Measurements from ENCODE around the gene TM6SF1.
"Not testable (repeated sequence)": the region's sequence is repeated elsewhere in the genome, so short reads cannot be mapped to it uniquely, and the experiment has no call there.

Gene TM6SF1

DNA sequence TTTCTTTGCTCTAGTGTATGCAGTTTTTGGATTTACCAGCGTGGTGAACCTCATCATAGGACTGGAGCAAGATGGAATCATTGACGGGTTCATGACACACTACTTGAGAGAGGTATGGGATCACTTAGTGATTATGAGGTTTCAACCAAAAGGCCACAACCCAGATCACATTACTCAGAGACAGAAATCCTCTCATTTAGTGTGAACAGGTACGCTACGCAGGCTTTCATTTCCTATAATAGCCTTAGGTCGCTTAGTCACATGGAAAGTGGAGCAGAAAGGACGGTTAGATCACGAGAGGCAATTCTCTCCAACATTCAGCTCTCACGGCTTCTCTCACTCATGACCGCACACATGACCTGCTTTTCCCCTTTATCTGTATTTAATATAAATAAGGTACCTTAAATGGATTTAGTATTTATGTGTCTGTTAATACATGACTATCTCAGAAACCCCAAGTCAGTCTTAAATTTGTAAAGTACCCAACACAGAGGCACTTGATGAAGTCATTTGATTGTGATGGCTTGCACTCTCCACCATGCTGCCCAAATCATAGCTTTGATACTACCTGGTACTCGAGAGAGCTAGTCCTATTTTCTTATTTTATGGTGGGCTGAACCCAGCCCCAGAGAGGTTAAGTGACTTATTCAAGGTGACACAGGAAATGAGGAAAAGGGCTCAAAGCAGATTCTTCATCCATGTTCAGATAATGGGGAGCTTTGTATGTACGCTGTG lies 8.6 kb downstream of the TM6SF1 start:
- DNase-seq (ENCODE audit: low read depth in 2 of 2) = no peak

DNA sequence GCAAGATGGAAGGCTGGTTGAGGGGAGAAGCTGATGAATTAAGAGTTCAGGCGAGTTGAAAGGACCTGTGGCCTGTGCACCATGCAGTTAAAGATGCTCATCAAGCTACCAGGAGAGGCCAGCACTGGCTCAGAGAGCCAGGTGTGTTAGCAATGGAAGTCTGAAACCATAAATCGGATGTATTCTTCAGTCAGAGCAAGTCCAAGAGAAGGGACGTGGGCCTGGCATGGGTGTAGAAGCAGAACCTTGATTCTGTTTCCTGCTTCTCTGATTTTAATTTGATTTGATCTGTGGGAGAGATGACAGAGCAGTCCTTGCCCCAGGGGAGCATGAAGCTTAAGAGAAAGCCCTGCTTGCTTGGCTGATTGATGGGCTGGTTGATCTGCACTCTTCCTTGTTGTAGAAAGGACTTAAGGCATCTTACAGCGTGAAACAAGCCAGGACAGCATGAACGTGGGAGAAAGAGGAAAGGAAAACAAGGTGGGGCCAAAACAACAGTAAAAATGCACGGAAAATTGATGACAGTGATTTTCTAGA lies 10.9 kb downstream of the TM6SF1 start:
- DNase-seq (ENCODE audit: low read depth in 2 of 2) = no peak

DNA sequence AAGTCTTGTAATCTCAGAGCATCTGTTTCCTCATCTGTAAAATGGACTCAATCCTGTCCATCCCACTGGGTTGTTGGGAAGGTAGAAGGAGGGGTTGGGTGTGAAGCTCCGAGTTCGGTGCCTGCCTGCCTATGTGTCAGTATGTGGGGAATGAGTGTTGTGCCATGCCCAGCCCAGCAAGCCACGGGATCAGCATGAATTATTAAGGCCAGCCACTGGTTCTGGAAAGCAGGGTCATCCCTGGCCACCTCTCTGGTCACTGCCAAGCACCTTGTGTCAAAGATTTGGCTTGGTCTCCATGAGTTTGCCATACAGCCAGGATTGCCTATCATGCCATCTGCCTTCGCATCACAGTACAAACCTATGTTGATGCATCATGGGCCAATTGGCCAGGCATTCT lies 11.5 kb downstream of the TM6SF1 start:
- no peak for DNase-seq (ENCODE audit: low read depth in 2 of 2)

DNA sequence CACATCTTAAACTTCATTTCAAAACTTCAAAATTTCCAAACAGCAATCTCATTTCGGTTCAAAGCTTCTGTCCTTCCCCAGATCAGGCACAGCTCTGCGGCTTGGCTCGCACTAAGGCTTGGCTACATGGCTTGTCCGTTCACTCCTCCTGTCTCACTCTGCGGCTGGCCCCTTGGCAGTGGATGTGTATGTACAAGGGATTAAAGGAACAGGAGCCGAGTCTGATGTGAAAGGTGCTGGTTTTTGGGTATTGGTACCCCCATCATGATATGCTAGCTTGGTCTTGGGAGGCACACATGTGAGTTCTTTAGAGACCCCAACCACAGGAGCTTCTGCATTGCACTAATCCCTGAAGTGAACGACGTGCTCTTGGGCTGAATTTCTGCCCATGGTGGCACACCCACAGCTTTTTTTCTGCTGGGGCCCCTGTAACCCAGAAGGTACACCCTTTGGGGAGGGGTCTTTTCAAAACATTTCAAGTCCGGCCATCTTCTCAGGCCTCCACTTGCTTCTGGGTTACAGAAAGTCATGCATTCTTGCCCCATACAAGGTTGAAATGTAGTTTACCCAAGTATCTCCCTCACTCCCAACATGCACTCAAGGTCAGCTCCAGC lies 12.6 kb downstream of the TM6SF1 start:
- DNase-seq (ENCODE audit: low read depth in 2 of 2) = no peak

DNA sequence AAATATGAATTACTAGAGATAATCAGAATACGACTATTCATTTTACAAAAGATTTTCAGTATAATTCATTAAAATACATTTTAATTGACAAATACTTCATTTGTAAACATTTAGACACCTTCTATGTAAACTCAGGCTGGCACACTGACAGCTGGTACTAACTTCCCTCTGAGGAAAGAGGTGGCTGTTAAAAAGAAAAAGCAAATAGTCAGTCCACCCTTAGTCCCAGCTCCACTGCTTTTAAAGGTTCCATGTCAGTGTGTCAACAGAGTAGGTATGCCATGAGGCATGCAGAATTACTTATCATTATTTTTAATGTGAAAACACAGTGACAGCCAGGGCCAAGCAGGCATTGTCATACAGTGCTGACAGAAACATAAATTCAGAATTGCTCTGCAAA lies 16.1 kb downstream of the TM6SF1 start:
- no peak for DNase-seq (ENCODE audit: low read depth in 2 of 2)

DNA sequence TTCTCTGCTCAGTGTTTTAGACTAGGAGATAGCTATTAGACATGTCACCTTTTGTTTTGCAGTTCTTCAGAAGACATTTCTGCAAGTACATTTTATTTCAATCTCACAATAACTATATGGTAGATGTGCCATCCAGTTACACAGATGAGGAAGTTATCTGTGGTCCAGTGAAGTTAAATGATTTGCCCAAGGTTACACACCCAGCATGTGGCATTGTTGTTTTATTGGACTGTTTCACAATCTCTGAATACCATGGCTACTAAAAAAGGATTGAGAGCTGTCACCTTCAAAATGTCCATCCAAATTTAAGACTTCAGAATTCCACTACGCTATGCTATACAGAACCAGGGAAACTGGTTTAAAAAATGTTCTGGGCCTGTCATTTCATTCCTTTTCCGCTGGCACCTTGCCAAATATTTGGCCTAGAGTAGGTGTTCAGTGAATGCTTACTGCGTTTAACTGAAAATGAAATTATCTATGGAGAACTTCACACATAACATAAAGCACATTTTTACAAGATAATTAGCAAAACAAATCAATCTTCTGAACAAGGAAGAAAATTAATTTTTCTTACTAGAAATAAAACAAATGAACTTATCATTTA lies 20.2 kb downstream of the TM6SF1 start:
- no peak for DNase-seq (ENCODE audit: low read depth in 2 of 2)

DNA sequence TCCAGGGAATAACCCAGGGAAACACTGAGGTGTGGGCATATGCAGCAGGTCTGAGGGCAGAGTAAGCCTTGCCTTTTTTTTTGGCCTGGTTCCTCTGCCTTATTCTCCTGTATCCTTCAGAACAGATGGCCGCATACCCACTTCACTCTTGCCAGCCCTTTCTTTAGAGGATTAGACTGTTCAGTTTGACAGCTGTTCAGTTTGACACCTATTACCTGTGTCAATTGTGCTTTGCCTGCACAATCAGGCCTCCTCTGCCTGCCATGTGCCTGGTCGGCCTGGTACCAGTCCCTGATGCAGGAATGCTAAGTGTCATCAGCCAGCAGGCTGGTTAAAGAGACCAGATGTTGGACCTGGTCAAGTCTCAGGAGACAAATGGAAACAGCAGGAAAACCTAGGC lies 22.3 kb downstream of the TM6SF1 start:
- DNase-seq (ENCODE audit: low read depth in 2 of 2) = no peak

DNA sequence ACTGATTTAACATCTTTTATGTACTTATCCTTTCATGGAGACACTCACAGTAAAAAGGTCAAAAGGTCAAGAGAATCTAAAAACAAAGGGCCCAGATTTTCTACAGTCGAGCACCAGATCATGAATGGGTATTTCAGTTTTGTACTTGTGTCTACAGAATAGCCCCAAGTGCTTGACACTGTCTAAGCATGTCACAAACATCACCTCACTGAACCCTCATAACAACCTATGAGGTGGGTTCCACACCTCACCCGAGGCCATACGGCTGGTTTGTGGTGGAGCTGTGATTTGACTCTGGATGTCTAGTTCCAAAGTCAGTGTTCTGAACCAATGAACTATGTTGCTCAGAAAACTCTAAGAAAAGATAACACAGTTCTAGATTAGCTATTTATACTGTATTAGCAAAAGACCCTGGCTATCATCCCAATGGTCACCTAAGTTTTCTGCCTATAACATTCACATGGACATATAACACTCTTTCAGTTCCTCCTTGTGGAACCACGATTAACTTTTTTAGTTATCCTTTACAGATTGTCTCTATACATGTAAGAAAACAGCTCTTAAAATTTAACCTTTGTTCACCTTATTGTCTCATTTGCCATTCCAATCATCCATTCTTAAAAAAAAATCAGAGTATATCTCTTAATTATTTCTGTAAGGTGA lies 25.5 kb downstream of the TM6SF1 start:
- no peak for DNase-seq (ENCODE audit: low read depth in 2 of 2)

DNA sequence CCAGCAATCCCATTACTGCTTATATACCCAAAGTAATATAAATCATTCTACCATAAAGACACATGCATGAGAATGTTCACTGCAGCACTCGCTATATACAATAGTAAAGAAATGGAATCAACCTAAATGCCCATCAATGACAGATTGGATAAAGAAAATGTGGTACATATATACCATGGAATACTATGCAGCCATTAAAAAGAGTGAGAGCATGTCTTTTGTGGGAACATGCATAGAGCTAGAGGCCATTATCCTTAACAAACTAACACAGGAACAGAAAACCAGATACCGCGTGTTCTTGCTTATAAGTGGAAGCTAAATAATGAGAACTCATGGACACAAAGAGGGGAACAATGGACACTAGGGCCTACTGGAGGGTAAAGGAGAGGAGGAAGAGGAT lies 34.7 kb downstream of the TM6SF1 start:
- not testable (repeated sequence) for DNase-seq (ENCODE audit: low read depth in 2 of 2)

DNA sequence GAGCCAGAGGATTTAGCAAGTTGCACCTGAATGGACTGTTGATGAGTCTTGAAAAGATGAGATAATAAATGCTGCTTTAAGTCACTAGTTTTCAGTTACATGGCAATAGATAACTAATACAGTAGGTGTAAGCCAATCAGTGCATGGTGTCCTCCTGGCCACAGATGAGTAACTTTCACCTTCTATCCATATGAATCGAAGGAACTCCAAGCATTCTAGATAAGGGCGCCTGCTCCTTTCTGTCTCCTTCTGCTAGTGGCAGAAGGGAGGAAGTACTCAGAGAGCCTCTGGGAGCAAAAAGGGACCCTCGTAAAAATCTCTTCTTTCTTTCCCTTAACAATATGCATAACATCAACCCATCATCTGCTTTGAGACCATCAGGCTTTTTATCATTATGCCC lies 37.3 kb downstream of the TM6SF1 start:
- no peak for DNase-seq (ENCODE audit: low read depth in 2 of 2)

DNA sequence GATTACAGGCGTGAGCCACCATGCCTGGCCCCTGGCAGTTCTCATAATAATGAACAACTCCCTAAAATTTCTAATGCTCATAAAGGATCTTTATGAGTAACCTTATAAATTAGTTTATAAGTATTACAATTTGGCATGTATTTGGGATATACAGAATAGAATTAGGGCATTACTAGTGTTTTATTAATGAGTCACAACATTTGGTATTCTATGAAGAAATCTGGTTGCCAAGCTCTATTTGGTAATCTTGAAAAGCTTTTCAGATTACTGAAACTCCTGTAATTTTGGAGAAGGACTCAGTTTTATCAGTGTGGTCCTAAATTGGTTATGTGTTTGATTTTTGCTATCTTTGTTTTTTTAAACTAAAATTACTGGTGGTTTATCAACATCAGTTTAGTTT lies 45.8 kb downstream of the TM6SF1 start:
- DNase-seq (ENCODE audit: low read depth in 2 of 2) = no peak

DNA sequence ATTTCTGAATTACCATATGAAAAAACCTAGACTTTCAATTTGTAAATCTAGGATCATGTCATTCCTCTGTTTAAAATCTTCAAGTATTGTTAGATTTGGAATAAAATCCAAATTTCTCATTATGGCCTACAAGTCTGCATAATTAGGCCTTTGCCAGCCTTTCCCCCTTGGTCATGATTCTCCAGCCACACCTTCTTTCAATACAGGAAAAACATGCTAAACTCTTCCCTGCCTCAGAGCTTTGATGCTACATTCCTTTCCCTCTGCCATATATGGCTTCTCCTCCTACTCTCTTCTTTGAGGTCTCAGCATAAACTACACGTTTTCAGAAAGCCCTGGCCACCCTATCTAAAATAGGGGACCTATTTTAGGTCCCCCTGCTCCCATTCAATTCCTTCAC lies 48.5 kb downstream of the TM6SF1 start:
- no peak for DNase-seq (ENCODE audit: low read depth in 2 of 2)

DNA sequence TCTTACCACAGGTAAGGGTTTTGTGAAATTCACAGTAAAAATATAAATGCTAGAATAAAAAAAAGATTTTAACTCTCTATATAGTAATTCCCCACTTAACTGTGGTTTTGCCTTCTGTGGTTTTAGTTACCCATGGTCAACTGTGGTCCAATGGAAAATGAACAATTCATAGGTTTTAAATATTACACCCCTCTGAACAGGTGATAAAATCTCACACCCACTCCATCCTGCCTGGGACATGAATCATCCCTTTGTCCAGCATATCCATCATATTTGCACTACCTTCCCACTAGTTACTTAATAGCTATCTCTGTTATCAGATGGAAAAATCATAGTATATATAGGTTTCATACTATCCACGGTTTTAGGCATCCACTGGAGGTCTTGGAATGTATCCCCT lies 50.9 kb downstream of the TM6SF1 start:
- no peak for DNase-seq (ENCODE audit: low read depth in 2 of 2)

DNA sequence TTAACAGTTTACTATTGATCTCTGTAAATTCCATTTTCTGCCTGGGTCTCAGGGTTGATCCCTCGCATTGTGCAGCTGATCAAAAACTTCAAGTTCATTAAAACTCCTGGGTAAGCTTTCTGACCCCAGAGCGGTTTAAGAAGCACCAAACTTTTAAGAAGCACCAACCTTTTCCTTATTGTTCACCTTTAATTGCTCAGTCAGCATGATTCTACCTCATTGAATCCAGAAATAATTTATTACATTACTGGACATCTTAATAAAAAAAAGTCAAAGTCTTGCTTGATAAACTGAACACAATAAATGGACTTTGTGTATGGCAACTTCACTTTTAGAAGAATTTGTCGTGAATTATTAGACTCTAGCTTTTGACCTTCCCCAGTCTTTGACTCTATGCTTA lies 53.3 kb downstream of the TM6SF1 start:
- no peak for DNase-seq (ENCODE audit: low read depth in 2 of 2)

DNA sequence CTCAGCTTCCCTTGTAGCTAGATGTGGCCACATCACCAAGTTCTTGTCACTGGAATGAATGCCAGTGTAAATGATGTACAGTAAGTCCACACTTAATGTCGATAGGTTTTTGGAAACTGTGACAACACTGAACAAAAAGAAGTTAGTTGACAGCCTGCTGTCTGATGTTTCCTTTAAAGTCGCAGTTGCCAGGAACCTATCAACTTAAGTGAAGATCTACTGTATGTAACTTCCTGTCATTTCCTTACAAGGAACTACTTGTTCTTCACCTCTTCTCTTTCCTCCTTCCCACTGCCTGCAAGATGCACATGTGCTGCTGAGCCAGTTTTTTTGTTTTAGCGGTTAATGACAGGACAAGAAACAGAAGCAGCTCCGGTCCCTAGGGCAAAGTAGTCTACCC lies 55.6 kb downstream of the TM6SF1 start:
- DNase-seq (ENCODE audit: low read depth in 2 of 2) = no peak

DNA sequence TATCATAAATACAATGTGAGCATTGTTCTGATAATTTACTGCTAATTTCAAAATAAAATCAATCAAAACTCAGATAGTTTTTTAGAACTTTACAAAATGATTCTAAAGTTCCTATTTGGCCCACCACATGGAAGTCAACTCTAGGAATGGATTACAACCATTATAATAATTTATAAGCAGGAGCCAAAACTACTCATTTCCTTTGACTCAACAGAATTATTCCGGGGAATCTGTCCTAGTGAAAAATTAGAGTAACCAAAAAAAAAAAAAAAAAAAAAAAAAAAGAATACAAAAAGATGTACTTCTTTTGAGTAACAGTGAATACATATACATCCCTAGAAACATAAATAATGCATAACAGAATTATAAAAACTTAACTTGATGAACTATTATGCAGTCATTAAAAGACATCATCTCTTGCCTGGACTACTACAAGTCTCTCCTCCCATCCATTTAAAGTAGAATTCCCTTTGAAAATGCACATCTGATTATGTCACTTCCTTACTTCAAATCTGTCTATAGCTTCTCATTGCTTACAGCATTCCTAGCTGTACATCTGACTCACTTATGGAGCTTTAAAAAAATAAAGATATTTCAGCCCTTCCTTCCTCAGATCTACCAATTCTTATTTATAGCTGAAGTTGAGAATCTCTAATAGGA lies 56.8 kb downstream of the TM6SF1 start:
- no peak for DNase-seq (ENCODE audit: low read depth in 2 of 2)

DNA sequence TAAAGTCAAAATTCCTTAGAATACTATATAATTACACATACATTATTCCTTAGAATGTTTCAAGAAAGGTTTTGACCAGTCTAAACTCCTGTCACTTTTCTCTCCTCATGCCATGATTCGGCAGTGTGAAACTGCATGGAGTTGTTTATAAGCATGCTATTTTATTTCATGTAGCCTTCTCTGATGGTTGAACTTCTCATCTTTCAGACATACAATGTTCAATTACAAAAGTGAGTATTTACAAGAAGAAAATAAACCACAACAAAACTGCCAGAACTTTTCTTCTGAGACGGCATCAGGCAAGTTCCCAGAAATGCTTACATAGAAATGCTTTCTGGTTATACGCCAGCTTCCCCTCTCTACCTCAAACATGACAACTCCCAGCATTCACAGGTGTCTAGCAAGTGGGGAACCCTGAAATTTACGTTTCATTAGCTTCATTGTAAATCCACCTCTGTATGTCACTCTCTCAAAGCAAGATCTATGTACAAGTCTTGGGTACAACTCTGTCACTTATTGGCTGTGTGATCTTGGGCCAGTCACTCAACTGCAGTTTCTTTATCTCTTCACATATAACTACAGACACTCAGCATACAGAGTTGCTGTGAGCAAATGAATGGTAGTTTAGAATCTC lies 57.4 kb downstream of the TM6SF1 start:
- DNase-seq (ENCODE audit: low read depth in 2 of 2) = no peak

DNA sequence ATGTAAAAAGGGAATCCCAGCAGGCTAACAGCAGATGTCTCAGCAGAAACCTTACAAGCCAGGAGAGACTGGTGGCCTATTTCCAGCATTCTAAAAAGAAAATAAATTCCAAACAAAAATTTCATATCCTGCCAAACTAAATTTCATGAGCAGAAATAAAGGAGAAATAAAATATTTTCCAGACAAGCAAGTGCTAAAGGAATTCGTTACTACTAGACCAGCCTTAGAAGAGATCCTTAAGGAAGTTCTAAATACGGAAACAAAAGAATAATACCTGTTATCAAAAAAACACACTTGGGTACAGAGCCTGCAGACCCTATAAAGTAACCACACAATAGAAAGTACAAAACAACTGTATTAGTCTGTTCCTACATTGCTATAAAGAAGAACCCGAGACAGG lies 58.8 kb downstream of the TM6SF1 start:
- no peak for DNase-seq (ENCODE audit: low read depth in 2 of 2)

DNA sequence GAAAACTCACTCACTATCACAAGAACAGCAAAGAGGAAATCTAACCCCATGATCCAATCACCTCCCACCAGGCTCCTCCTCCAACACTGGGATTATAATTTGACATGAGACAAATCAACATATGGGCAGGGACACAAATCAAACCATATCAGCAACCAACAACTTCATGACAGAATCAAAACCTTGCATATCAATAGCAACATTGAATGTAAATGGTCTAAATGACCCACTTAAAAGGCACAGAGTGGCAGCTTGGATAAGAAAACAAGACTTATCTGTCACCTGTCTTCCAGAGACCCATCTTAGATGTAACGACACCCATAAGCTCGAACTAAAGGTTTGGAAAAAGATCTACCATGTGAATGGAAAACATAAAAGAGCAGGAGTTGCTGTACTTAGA lies 59.4 kb downstream of the TM6SF1 start:
- no peak for DNase-seq (ENCODE audit: low read depth in 2 of 2)

DNA sequence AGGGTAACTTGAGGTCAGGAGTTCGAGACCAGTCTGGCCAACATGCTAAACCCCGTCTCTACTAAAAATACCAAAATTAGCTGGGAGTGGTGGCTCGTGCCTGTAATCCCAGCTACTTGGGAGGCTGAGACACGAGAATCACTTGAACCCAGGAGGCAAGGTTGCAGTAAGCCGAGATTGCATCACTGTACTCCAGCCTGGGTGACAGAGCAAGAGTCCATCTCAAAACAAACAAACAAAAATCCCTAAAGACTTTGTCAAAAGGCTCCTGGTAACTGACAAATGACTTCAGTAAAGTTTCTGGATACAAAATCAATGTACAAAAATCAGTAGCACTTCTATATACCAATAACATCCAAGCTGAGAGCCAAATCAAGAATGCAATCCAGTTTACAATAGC lies 62.1 kb downstream of the TM6SF1 start:
- not testable (repeated sequence) for DNase-seq (ENCODE audit: low read depth in 2 of 2)

DNA sequence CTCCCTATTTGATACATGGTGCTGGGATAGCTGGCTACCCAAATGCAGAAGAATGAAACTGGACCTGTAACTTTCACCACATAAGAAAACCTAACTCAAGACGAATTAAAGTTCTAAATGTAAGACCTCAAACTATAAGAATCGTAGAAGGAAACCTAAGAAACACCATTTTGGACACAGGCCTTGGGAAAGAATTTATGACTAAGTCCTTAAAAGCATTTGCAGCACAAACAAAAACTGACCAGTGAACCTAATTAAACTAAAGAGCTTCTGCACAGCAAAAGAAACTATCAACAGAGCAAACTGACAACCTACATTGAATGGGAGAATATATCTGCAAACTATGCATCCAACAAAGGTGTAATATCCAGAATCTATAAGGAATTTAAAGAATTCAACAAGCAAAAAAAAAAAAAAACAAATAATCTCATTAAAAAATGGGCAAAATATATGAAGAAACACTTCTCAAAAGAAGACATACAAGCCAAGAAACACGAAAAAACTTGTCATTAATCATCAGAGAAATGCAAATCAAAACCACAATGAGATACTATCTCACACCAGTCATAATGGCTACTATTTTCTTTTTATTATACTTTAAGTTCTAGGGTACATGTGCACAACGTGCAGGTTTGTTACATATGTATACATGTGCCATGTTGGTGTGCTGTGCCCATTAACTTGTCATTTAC lies 63.2 kb downstream of the TM6SF1 start:
- no peak for DNase-seq (ENCODE audit: low read depth in 2 of 2)

Data from stimulated activated CD4-positive, alpha-beta T cell treated with anti-CD3 and anti-CD28 coated beads, Interleukin-15, amount 100 ng/mL, for 48 hours (primary cell).